ENCODE data around the gene EPHA4.

- TF ChIP-seq CTCF (conservative IDR thresholded peaks at IDR 0.05; ENCODE audit: low read length) (no peak), EZH2phosphoT487 (IDR thresholded peaks at IDR 0.05; ENCODE audit: borderline replicate concordance) (no peak)
Observed at GRCh38 chr2:221450280-221450679, 121.8 kb downstream of the EPHA4 start.

Measured in Loucy (cell line).